ENCODE results near the gene PITPNM3.

DNA sequence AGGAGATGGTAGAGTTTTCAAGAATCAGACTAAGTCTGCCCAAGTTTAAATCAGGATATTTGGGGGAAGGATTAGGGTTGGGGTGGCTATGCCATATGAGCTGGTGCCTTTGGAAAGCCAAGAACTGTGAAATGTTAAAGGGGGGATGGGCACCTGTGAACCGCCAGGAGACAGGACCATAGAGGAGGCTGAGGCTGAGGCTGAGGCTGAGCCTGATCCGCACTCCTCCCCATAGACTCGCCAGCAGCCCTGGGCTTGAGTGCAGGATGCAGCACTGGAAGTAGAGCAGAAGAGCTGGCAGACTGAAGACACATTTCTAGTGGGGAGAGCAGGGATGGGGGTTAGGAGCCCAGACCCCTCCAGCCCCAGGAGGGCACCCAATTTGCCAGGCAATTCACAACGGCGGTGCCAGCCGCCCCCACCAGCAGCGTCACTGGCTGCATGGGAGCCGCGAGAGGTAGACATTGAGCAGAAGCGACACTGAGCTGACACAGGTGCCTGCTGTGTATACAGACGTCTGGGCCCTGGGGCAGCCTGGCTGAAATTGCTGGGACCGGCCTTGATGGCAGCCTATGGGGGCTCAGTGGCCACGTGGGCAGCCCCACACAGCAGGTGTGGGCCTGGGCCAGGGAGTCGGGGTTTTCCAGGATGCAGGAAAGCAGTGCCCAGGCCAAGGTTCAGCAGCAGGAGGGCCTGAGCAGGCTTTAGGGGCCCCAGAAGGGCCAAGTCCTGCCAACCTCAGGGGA, 102.9 kb downstream of the PITPNM3 start:
- TF ChIP-seq, protein P1, sequence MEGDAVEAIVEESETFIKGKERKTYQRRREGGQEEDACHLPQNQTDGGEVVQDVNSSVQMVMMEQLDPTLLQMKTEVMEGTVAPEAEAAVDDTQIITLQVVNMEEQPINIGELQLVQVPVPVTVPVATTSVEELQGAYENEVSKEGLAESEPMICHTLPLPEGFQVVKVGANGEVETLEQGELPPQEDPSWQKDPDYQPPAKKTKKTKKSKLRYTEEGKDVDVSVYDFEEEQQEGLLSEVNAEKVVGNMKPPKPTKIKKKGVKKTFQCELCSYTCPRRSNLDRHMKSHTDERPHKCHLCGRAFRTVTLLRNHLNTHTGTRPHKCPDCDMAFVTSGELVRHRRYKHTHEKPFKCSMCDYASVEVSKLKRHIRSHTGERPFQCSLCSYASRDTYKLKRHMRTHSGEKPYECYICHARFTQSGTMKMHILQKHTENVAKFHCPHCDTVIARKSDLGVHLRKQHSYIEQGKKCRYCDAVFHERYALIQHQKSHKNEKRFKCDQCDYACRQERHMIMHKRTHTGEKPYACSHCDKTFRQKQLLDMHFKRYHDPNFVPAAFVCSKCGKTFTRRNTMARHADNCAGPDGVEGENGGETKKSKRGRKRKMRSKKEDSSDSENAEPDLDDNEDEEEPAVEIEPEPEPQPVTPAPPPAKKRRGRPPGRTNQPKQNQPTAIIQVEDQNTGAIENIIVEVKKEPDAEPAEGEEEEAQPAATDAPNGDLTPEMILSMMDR (IDR thresholded peaks at IDR 0.05 in 4 of 5, conservative IDR thresholded peaks at IDR 0.05 in 1 of 5) = no peak
- no peak for TF ChIP-seq POLR2A (IDR thresholded peaks at IDR 0.05)
